ENCODE results near the gene LHX2. TPM values are rescaled to one million over a fixed set of nuclear protein-coding genes. Genes with fewer than 3 reads are reported as not detected.

The LHX2 gene
- polyA plus RNA-seq, 3 donors, result 0.12 TPM; not detected in 2

GRCh38 chr9:123965801-123966686 lies 45.5 kb upstream of the LHX2 start:
- Mint-ChIP-seq H3K4me3 (peak overlapping the region in 1 of 2 donors; percentile 61), H3K27ac (no peak overlapping the region), H3K27me3 (ENCODE audit: low read depth in 3 of 3) (peaks cover 38 to 43% (median 40%) of the 10 kb centered on the region in 3 donors), H3K4me1 (peaks cover 12% of the 10 kb centered on the region), H3K36me3 (no peaks in the 10 kb centered on the region), H3K9me3 (peaks cover 0 to 8% (median 0%) of the 10 kb centered on the region in 7 donors)
- Histone ChIP-seq H3K27ac (ENCODE audit: low read depth in 1 of 2, low read length in 2 of 2) (no peak overlapping the region), H3K4me2 (replicated peaks; ENCODE audit: extremely low read depth, low read length, poor library complexity, severe bottlenecking) (no peak overlapping the region), H2AFZ (ENCODE audit: insufficient read depth, low read depth, low read length, poor library complexity, severe bottlenecking) (no peak overlapping the region), H3K36me3 (replicated peaks in 1 of 2; ENCODE audit: control insufficient read depth in 1 of 2, insufficient read depth in 2 of 2, low read length in 2 of 2) (no peaks in the 10 kb centered on the region), H4K20me1 (ENCODE audit: insufficient read depth, low read length) (no peaks in the 10 kb centered on the region), H3K79me2 (ENCODE audit: insufficient read depth, low read length) (no peaks in the 10 kb centered on the region), H3K4me3 (replicated peaks in 1 of 3; ENCODE audit: low read depth in 2 of 3, low read length in 3 of 3) (no peak overlapping the region), H3K9ac (ENCODE audit: insufficient read depth, low read length, poor library complexity, severe bottlenecking) (no peak overlapping the region), H3K4me1 (ENCODE audit: control insufficient read depth in 1 of 2, insufficient read depth in 2 of 2, low read length in 2 of 2) (peaks cover 6 to 8% of the 10 kb centered on the region in 2 donors), H3K9me3 (replicated peaks in 1 of 2; ENCODE audit: control insufficient read depth in 1 of 2, insufficient read depth in 1 of 2, low read length in 2 of 2) (no peaks in the 10 kb centered on the region), H3K27me3 (ENCODE audit: control insufficient read depth in 2 of 2, insufficient read depth in 2 of 2, low read length in 2 of 2) (peaks cover 2 to 34% of the 10 kb centered on the region in 2 donors)
- intact Hi-C loops (cut with micrococcal nuclease), result no loop called here
- no peak for DNase-seq
- TF ChIP-seq, protein P1, sequence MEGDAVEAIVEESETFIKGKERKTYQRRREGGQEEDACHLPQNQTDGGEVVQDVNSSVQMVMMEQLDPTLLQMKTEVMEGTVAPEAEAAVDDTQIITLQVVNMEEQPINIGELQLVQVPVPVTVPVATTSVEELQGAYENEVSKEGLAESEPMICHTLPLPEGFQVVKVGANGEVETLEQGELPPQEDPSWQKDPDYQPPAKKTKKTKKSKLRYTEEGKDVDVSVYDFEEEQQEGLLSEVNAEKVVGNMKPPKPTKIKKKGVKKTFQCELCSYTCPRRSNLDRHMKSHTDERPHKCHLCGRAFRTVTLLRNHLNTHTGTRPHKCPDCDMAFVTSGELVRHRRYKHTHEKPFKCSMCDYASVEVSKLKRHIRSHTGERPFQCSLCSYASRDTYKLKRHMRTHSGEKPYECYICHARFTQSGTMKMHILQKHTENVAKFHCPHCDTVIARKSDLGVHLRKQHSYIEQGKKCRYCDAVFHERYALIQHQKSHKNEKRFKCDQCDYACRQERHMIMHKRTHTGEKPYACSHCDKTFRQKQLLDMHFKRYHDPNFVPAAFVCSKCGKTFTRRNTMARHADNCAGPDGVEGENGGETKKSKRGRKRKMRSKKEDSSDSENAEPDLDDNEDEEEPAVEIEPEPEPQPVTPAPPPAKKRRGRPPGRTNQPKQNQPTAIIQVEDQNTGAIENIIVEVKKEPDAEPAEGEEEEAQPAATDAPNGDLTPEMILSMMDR (IDR thresholded peaks at IDR 0.05), result no peak
- WGBS (ENCODE audit: insufficient coverage), result 60% methylated on average over 5 of the region's 8 CpGs

- no peaks in the 10 kb centered on the region for H3K79me2 ChIP-seq (ENCODE audit: insufficient read depth, low read length)
- H3K4me3 Mint-ChIP-seq, result no peak overlapping the region
- H3K4me1 Mint-ChIP-seq, result peaks cover 12% of the 10 kb centered on the region
- H3K36me3 ChIP-seq (replicated peaks in 1 of 2; ENCODE audit: control insufficient read depth in 1 of 2, insufficient read depth in 2 of 2, low read length in 2 of 2), result no peaks in the 10 kb centered on the region
- H3K9me3 Mint-ChIP-seq, result peaks cover 0 to 8% (median 0%) of the 10 kb centered on the region in 7 donors
- H3K9ac ChIP-seq (ENCODE audit: insufficient read depth, low read length, poor library complexity, severe bottlenecking), result no peak overlapping the region
- no peaks in the 10 kb centered on the region for H3K36me3 Mint-ChIP-seq
- H3K4me1 ChIP-seq (ENCODE audit: control insufficient read depth in 1 of 2, insufficient read depth in 2 of 2, low read length in 2 of 2), result peaks cover 6 to 8% of the 10 kb centered on the region in 2 donors
- H3K27ac Mint-ChIP-seq, result no peak overlapping the region
- intact Hi-C loops (cut with micrococcal nuclease), result no loop called here
- no peak overlapping the region for H3K4me2 ChIP-seq (replicated peaks; ENCODE audit: extremely low read depth, low read length, poor library complexity, severe bottlenecking)
- no peak overlapping the region for H2AFZ ChIP-seq (ENCODE audit: insufficient read depth, low read depth, low read length, poor library complexity, severe bottlenecking)
- H3K27me3 Mint-ChIP-seq (ENCODE audit: low read depth in 3 of 3), result peaks cover 32 to 39% (median 36%) of the 10 kb centered on the region in 3 donors
- H3K4me3 ChIP-seq (replicated peaks in 1 of 3; ENCODE audit: low read depth in 2 of 3, low read length in 3 of 3), result no peak overlapping the region
- peaks cover under 1 to 34% of the 10 kb centered on the region in 2 donors for H3K27me3 ChIP-seq (ENCODE audit: control insufficient read depth in 2 of 2, insufficient read depth in 2 of 2, low read length in 2 of 2)
- no peaks in the 10 kb centered on the region for H4K20me1 ChIP-seq (ENCODE audit: insufficient read depth, low read length)
- TF ChIP-seq, protein P1 (IDR thresholded peaks at IDR 0.05), result no peak
- H3K27ac ChIP-seq (ENCODE audit: low read depth in 1 of 2, low read length in 2 of 2), result no peak overlapping the region
- DNase-seq, result no peak
- peaks cover under 1 to 4% of the 10 kb centered on the region in 2 donors for H3K9me3 ChIP-seq (replicated peaks in 1 of 2; ENCODE audit: control insufficient read depth in 1 of 2, insufficient read depth in 1 of 2, low read length in 2 of 2)
Measured at GRCh38 chr9:123967323-123967722, 44.2 kb upstream of the LHX2 start.

Data from CD14-positive monocyte (primary cell).